Parathyroid adenoma (tissue), 2 donors: Measurements from ENCODE around the gene EIF4E.

Experiments
- H2AFZ ChIP-seq: fragments of 300-600 bp; sonication (generic); one replicate; pipeline ENCODE4 v1.7.0; 2017; ENCODE audit warnings: antibody characterized with exemption, mild to moderate bottlenecking
- H3K27ac ChIP-seq: fragments of 300-600 bp; sonication (generic); one replicate; pipeline ENCODE4 v1.7.0; 2017
- H3K27me3 ChIP-seq: fragments of 300-600 bp; sonication (generic); one replicate; pipeline ENCODE4 v1.7.0; 2017; ENCODE audit warnings: low read length; ENCODE audit not compliant: control insufficient read depth, insufficient read depth
- H3K36me3 ChIP-seq: fragments of 300-600 bp; sonication (generic); one replicate; pipeline ENCODE4 v1.7.0; 2017; ENCODE audit warnings: low read length; ENCODE audit not compliant: control insufficient read depth, insufficient read depth
- H3K4me1 ChIP-seq: fragments of 300-600 bp; sonication (generic); one replicate; pipeline ENCODE4 v1.7.0; 2017; ENCODE audit warnings: control low read depth
- H3K4me2 ChIP-seq: fragments of 300-600 bp; sonication (generic); one replicate; pipeline ENCODE4 v1.7.0; 2017; ENCODE audit warnings: low read length
- H3K4me3 ChIP-seq: fragments of 300-600 bp; sonication (generic); one replicate; pipeline ENCODE4 v1.7.0; 2017; ENCODE audit warnings: low read depth, low read length
- H3K79me2 ChIP-seq: fragments of 300-600 bp; sonication (generic); one replicate; pipeline ENCODE4 v1.7.0; 2017; ENCODE audit warnings: control low read depth
- H3K9ac ChIP-seq: fragments of 300-600 bp; sonication (generic); one replicate; pipeline ENCODE4 v1.7.0; 2017; ENCODE audit warnings: mild to moderate bottlenecking
- H3K9me3 ChIP-seq: fragments of 300-600 bp; sonication (generic); one replicate; pipeline ENCODE4 v1.7.0; 2017; ENCODE audit warnings: low read length; ENCODE audit not compliant: control insufficient read depth
- CTCF ChIP-seq: fragments of 300-600 bp; sonication (generic); IDR thresholded peaks from one replicate; pipeline ENCODE4 v1.7.0; 2017; ENCODE audit warnings: antibody characterized with exemption, mild to moderate bottlenecking
- donor health status: primary hyperparathyroidism.

The EIF4E gene

GRCh38 chr4:98959411-98959810, 30.5 kb upstream of the EIF4E start:
- H3K4me1 ChIP-seq, result no peaks in the 10 kb centered on the region
- H3K4me3 ChIP-seq, result no peak overlapping the region
- no peak overlapping the region for H2AFZ ChIP-seq
- H3K9me3 ChIP-seq, result no peaks in the 10 kb centered on the region
- TF ChIP-seq CTCF, result no peak
- H3K4me2 ChIP-seq, result no peak overlapping the region
- no peak overlapping the region for H3K27ac ChIP-seq
- H3K79me2 ChIP-seq, result no peaks in the 10 kb centered on the region
- H3K36me3 ChIP-seq, result no peaks in the 10 kb centered on the region
- H3K27me3 ChIP-seq, result no peaks in the 10 kb centered on the region
- H3K9ac ChIP-seq, result no peak overlapping the region

- no peak overlapping the region for H2AFZ ChIP-seq
- no peak overlapping the region for H3K4me3 ChIP-seq
- no peak overlapping the region for H3K9ac ChIP-seq
- H3K27ac ChIP-seq, result no peak overlapping the region
- H3K79me2 ChIP-seq, result no peaks in the 10 kb centered on the region
- no peak for TF ChIP-seq CTCF
- no peaks in the 10 kb centered on the region for H3K36me3 ChIP-seq
- no peaks in the 10 kb centered on the region for H3K4me1 ChIP-seq
- no peaks in the 10 kb centered on the region for H3K9me3 ChIP-seq
- H3K4me2 ChIP-seq, result no peak overlapping the region
- H3K27me3 ChIP-seq, result no peaks in the 10 kb centered on the region
These were observed 29.1 kb upstream of the EIF4E start for GRCh38 chr4:98958065-98958464.

GRCh38 chr4:98955229-98955628, 26.3 kb upstream of the EIF4E start:
- H3K4me3 ChIP-seq, result no peak overlapping the region
- no peaks in the 10 kb centered on the region for H3K4me1 ChIP-seq
- no peak overlapping the region for H3K4me2 ChIP-seq
- TF ChIP-seq CTCF, result no peak
- no peaks in the 10 kb centered on the region for H3K36me3 ChIP-seq
- H3K27ac ChIP-seq, result no peak overlapping the region
- no peaks in the 10 kb centered on the region for H3K27me3 ChIP-seq
- no peaks in the 10 kb centered on the region for H3K79me2 ChIP-seq
- H3K9me3 ChIP-seq, result no peaks in the 10 kb centered on the region
- H2AFZ ChIP-seq, result no peak overlapping the region
- no peak overlapping the region for H3K9ac ChIP-seq

- no peak for TF ChIP-seq CTCF
- Histone ChIP-seq H3K79me2 (no peaks in the 10 kb centered on the region), H3K36me3 (no peaks in the 10 kb centered on the region), H3K4me2 (no peak overlapping the region), H3K4me1 (no peaks in the 10 kb centered on the region), H3K9ac (no peak overlapping the region), H3K27ac (no peak overlapping the region), H2AFZ (no peak overlapping the region), H3K27me3 (no peaks in the 10 kb centered on the region), H3K4me3 (no peak overlapping the region), H3K9me3 (no peaks in the 10 kb centered on the region)
These were observed 22.8 kb upstream of the EIF4E start for GRCh38 chr4:98951710-98952109.

GRCh38 chr4:98950925-98951324, 22.0 kb upstream of the EIF4E start:
- H3K4me2 ChIP-seq, result no peak overlapping the region
- no peaks in the 10 kb centered on the region for H3K27me3 ChIP-seq
- no peak overlapping the region for H3K4me3 ChIP-seq
- no peak overlapping the region for H3K27ac ChIP-seq
- no peaks in the 10 kb centered on the region for H3K36me3 ChIP-seq
- no peak overlapping the region for H2AFZ ChIP-seq
- no peak for TF ChIP-seq CTCF
- H3K79me2 ChIP-seq, result no peaks in the 10 kb centered on the region
- no peaks in the 10 kb centered on the region for H3K4me1 ChIP-seq
- no peaks in the 10 kb centered on the region for H3K9me3 ChIP-seq
- H3K9ac ChIP-seq, result no peak overlapping the region
